Measurements from ENCODE around the gene SLC17A1.

SLC17A1 gene

GRCh38 chr6:25842526-25842925 lies 10.7 kb upstream of the SLC17A1 start:
- no peaks in the 10 kb centered on the region for H3K9me3 Mint-ChIP-seq
- no peaks in the 10 kb centered on the region for H3K4me1 Mint-ChIP-seq
- no peaks in the 10 kb centered on the region for H3K27me3 Mint-ChIP-seq (ENCODE audit: low read depth, poor library complexity)
- DNase-seq, result no peak
- TF ChIP-seq CTCF (IDR thresholded peaks at IDR 0.05), result no peak
- H3K27ac Mint-ChIP-seq, result no peak overlapping the region
- H3K36me3 Mint-ChIP-seq (ENCODE audit: low read depth), result no peaks in the 10 kb centered on the region
- no peak overlapping the region for H3K4me3 Mint-ChIP-seq

- peak; percentile 32 for DNase-seq
- Mint-ChIP-seq H3K4me1 (peaks cover 5% of the 10 kb centered on the region), H3K9me3 (no peaks in the 10 kb centered on the region), H3K4me3 (no peak overlapping the region), H3K27me3 (ENCODE audit: low read depth, poor library complexity) (peaks cover 3% of the 10 kb centered on the region), H3K27ac (peak overlapping the region; percentile 57), H3K36me3 (ENCODE audit: low read depth) (no peaks in the 10 kb centered on the region)
- TF ChIP-seq CTCF (IDR thresholded peaks at IDR 0.05), result no peak
Observed at GRCh38 chr6:25835442-25836283, 3.8 kb upstream of the SLC17A1 start.

- Mint-ChIP-seq H3K27ac (no peak overlapping the region), H3K36me3 (ENCODE audit: low read depth) (no peaks in the 10 kb centered on the region), H3K27me3 (ENCODE audit: low read depth, poor library complexity) (peaks cover 3% of the 10 kb centered on the region), H3K4me3 (no peak overlapping the region), H3K4me1 (peaks cover 5% of the 10 kb centered on the region), H3K9me3 (no peaks in the 10 kb centered on the region)
- TF ChIP-seq CTCF (IDR thresholded peaks at IDR 0.05), result no peak
- DNase-seq, result no peak
Observed at GRCh38 chr6:25834950-25835349, 3.1 kb upstream of the SLC17A1 start.

- H3K4me1 Mint-ChIP-seq, result peaks cover 5% of the 10 kb centered on the region
- H3K27me3 Mint-ChIP-seq (ENCODE audit: low read depth, poor library complexity), result peaks cover 3% of the 10 kb centered on the region
- no peaks in the 10 kb centered on the region for H3K9me3 Mint-ChIP-seq
- no peak overlapping the region for H3K4me3 Mint-ChIP-seq
- no peak for DNase-seq
- no peaks in the 10 kb centered on the region for H3K36me3 Mint-ChIP-seq (ENCODE audit: low read depth)
- no peak overlapping the region for H3K27ac Mint-ChIP-seq
- TF ChIP-seq CTCF (IDR thresholded peaks at IDR 0.05), result no peak
Observed at GRCh38 chr6:25833136-25833535, 1.3 kb upstream of the SLC17A1 start.

GRCh38 chr6:25832670-25833069 lies 818 bp upstream of the SLC17A1 start:
- H3K4me1 Mint-ChIP-seq, result peaks cover 5% of the 10 kb centered on the region
- no peak overlapping the region for H3K4me3 Mint-ChIP-seq
- no peaks in the 10 kb centered on the region for H3K36me3 Mint-ChIP-seq (ENCODE audit: low read depth)
- DNase-seq, result no peak
- H3K27ac Mint-ChIP-seq, result no peak overlapping the region
- no peaks in the 10 kb centered on the region for H3K9me3 Mint-ChIP-seq
- H3K27me3 Mint-ChIP-seq (ENCODE audit: low read depth, poor library complexity), result peaks cover 3% of the 10 kb centered on the region
- no peak for TF ChIP-seq CTCF (IDR thresholded peaks at IDR 0.05)

- Mint-ChIP-seq H3K27ac (no peak overlapping the region), H3K4me1 (peaks cover 5% of the 10 kb centered on the region), H3K27me3 (ENCODE audit: low read depth, poor library complexity) (peaks cover 3% of the 10 kb centered on the region), H3K36me3 (ENCODE audit: low read depth) (no peaks in the 10 kb centered on the region), H3K4me3 (no peak overlapping the region), H3K9me3 (no peaks in the 10 kb centered on the region)
- no peak for TF ChIP-seq CTCF (IDR thresholded peaks at IDR 0.05)
- no peak for DNase-seq
Observed at GRCh38 chr6:25832307-25832662, 433 bp upstream of the SLC17A1 start.
